Putamen (tissue), 1 donor: ENCODE data around the gene PSAT1.
A peak's percentile ranks its signal among the peaks of the same experiment; 100 is the strongest.

ENCODE experiments used
- DNase-seq: peaks from one replicate; pipeline ENCODE4 v3.0.0-alpha.2; 2016; ENCODE audit warnings: low spot score

PSAT1 gene

DNA sequence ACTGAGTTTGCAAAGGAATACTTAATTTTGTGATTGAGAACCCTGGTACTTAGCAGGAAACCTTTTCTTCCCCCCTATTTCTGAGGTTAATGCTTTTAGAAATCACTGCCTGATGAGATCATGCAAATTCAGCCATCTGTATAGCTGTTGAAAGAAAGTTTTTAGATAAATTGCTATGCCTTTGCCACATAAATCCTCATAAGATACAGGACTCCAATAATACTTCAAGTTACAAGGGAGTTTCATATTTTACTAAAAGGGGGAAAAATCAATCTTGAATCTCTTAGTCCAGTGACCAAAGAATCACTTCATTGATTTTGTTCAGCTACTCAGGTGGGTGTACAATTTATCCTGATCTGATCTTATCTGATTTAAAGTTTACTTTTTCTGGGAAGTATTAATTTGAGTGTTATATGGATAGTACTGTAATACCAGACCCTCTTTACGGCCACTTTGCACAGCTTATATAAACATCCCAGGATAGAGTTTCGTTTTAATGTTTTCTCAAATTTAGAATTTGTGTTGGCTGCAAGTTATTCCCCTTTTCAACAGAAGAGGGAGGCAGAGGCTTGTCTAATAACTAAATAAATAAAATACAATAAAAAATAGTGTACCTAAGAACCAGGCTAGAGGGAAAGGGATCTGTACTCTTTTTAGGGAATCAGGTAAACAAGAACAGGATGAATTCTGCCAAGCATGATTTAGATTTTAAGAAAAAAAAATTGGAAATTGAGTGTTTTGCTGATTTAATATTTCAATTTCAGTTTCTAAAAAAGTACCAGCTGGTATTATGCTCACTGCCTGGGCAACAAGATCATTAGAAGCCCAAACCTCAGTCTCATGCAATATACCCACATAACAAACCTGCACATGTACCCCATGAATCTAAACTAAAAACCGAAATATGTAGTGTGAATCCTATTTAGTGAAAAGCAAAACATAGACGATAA lies 69.1 kb downstream of the PSAT1 start:
- DNase-seq: no peak

- no peak for DNase-seq
Measured at GRCh38 chr9:78366827-78367226, 69.9 kb downstream of the PSAT1 start.

GRCh38 chr9:78368236-78368635 lies 71.3 kb downstream of the PSAT1 start:
- no peak for DNase-seq

- peak; percentile 72 for DNase-seq
Measured at GRCh38 chr9:78369639-78370219, 72.8 kb downstream of the PSAT1 start.

DNA sequence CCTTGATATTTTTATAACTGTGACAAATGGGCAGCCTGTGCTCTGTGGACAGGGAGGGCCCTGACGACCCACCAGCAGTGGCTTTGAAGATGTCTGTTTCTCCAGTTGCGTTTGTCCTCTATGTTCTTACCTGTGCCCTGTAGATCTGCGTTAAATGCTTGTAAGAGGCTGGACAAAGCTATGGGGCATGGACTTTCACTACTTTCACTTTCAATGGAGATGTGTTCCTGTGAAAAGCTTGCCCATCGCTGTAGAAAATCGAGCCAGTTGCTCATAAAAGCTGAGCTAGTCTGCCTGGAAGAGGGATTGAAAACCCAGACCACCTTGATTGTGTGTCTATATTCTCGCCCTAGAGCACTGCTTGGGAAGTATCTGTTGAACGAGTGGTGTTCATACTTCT lies 74.1 kb downstream of the PSAT1 start:
- no peak for DNase-seq

DNA sequence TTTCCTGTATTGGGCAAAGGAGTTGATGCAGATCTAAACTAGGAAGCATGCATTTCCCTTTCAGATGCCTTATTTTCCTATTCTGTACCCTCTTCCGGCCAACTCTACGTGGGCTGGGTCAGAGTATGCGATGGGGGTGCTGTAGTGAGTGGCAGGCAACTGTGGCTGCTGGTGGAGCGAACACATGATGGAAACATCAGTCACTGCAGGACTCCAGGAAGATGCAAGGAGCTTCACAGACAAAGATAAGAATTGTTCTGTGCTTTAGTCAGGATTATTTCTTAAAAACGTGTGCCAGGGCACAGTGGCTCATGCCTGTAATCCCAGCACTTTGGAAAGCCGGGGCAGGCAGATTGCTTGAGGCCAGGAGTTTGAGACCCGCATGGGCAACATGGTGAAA lies 75.1 kb downstream of the PSAT1 start:
- no peak for DNase-seq
